ENCODE results near the gene ADD3.

- no peak for TF ChIP-seq CTCF (tag by site-specific recombination; IDR thresholded peaks at IDR 0.05)
- TF ChIP-seq ZBTB17 (tag by site-specific recombination; IDR thresholded peaks at IDR 0.05): no peak
- no peak for TF ChIP-seq KLF7 (tag by site-specific recombination; IDR thresholded peaks at IDR 0.05; ENCODE audit: borderline replicate concordance)
- TF ChIP-seq FEZF1 (tag by site-specific recombination; IDR thresholded peaks at IDR 0.05): peak; percentile 52; the same call in 1 of the 2 replicates
- no peak for TF ChIP-seq REST (tag by site-specific recombination; IDR thresholded peaks at IDR 0.05)
- no peak for TF ChIP-seq ZNF747 (tag by site-specific recombination; IDR thresholded peaks at IDR 0.05)
- no peak for TF ChIP-seq SETDB1 (IDR thresholded peaks at IDR 0.05; ENCODE audit: insufficient read length, low read length)
- TF ChIP-seq, protein P1, sequence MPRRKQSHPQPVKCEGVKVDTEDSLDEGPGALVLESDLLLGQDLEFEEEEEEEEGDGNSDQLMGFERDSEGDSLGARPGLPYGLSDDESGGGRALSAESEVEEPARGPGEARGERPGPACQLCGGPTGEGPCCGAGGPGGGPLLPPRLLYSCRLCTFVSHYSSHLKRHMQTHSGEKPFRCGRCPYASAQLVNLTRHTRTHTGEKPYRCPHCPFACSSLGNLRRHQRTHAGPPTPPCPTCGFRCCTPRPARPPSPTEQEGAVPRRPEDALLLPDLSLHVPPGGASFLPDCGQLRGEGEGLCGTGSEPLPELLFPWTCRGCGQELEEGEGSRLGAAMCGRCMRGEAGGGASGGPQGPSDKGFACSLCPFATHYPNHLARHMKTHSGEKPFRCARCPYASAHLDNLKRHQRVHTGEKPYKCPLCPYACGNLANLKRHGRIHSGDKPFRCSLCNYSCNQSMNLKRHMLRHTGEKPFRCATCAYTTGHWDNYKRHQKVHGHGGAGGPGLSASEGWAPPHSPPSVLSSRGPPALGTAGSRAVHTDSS (tag by site-specific recombination; IDR thresholded peaks at IDR 0.05): no peak
- no peak for TF ChIP-seq PATZ1 (tag by site-specific recombination; IDR thresholded peaks at IDR 0.05)
- no peak for TF ChIP-seq ZNF248 (tag by site-specific recombination; IDR thresholded peaks at IDR 0.05)
- no peak for TF ChIP-seq ZNF501 (tag by site-specific recombination; IDR thresholded peaks at IDR 0.05)
- TF ChIP-seq REPIN1 (tag by site-specific recombination; IDR thresholded peaks at IDR 0.05; ENCODE audit: low read depth): no peak
Observed at GRCh38 chr10:110081911-110082310, 74.1 kb downstream of the ADD3 start.

All from HEK293 (cell line).